Stomach (tissue), 9 donors: Measurements from ENCODE around the gene CSF1. TPM values are rescaled to one million over a fixed set of nuclear protein-coding genes. Genes with fewer than 3 reads are reported as not detected.

Source experiments
- DNase-seq, 2 donors: peaks; one replicate each; pipeline versions ENCODE4 v3.0.0 to v3.0.0-alpha.2; 2013 to 2019
- H3K27ac ChIP-seq, 5 donors: fragments of 200-600 bp in 4 of 5; sonication (generic) in 4 of 5; one replicate each; pipeline ENCODE4 v1.5.1; 2013 to 2019; ENCODE audit warnings: mild to moderate bottlenecking in 1 of 5, moderate library complexity in 1 of 5
- H3K27me3 ChIP-seq, 3 donors: fragments of 200-600 bp; sonication (generic); one replicate each; pipeline ENCODE4 v1.5.1; 2017 to 2019; ENCODE audit warnings: mixed run types in 1 of 3
- H3K36me3 ChIP-seq, 4 donors: fragments of 200-600 bp; sonication (generic); 1 replicate in 3 of 4; 2 replicates in 1 of 4; pipeline ENCODE4 v1.5.1; 2016 to 2019
- H3K4me1 ChIP-seq, 4 donors: fragments of 200-600 bp; sonication (generic); one replicate each; pipeline ENCODE4 v1.5.1; 2016 to 2019
- H3K4me3 ChIP-seq, 4 donors: fragments of 200-600 bp; sonication (generic) in 3 of 4; one replicate each; pipeline ENCODE4 v1.5.1; 2016 to 2019; ENCODE audit warnings: mild to moderate bottlenecking in 1 of 4
- H3K9me3 ChIP-seq, 4 donors: fragments of 200-600 bp; sonication (generic); one replicate each; pipeline ENCODE4 v1.5.1; 2016 to 2019
- CTCF ChIP-seq, 7 experiments: fragments of 450-650 bp in 4 of 7; fragments of 200-600 bp in 3 of 7; sonication (generic) in 3 of 7; IDR thresholded peaks; one replicate each; pipeline ENCODE4 v1.5.1; 2016 to 2019; ENCODE audit warnings: antibody characterized with exemption in 7 of 7, control low read depth in 2 of 7, mild to moderate bottlenecking in 1 of 7
- EP300 ChIP-seq: sonication (generic); formaldehyde crosslinking; IDR thresholded peaks from one replicate; pipeline ENCODE4 v1.6.1; 2017; ENCODE audit warnings: antibody characterized with exemption
- POLR2A ChIP-seq, 4 donors: fragments of 450-650 bp; IDR thresholded peaks; one replicate each; pipeline ENCODE4 v1.6.1; 2016; ENCODE audit warnings: antibody characterized with exemption in 4 of 4, control low read depth in 2 of 4, mild to moderate bottlenecking in 1 of 4, moderate library complexity in 1 of 4
- POLR2AphosphoS5 ChIP-seq, 3 donors: sonication (generic); formaldehyde crosslinking; IDR thresholded peaks; one replicate each; pipeline ENCODE4 v1.6.1; 2016; ENCODE audit warnings: antibody characterized with exemption in 3 of 3
- WGBS, 5 donors: extraction: QIAGEN DNeasy Blood & Tissue Kit in 3 of 5; methylation state at CpG; one replicate each; pipeline versions ENCODE4 v1.1.5 to v1.1.7; 2013 to 2018; 5-methylcytosine and 5-hydroxymethylcytosine counted together
- intact Hi-C: fragments of 100-400 bp; cut with DNase I; formaldehyde crosslinking; loops from one replicate; pipeline ENCODE4 v1.15.1; 2023; ENCODE audit warnings: low total_unique reads
- polyA plus RNA-seq, 3 donors: library from polyadenylated mRNA; stranded (reverse); fragments of 200-250 nt; gene quantifications; one replicate each; pipeline ENCODE4 v1.2.3, GENCODE V29; 2013
- total RNA-seq, 5 donors: library from RNA; depleted of rRNA; stranded (reverse); fragments of >200 nt; gene quantifications; one replicate each; pipeline versions ENCODE4 v1.1.0 to v1.2.3, GENCODE V29; 2014 to 2016
- donor health status: healthy with polysubstance abuse.
- donor health status: Bipolar disorder and iron deficiency.
- donor health status: healthy.

The CSF1 gene
- total and polyA plus RNA-seq, 8 donors, result 6.6 to 82.3 (median 11.9) TPM

GRCh38 chr1:109927911-109928321 lies 17.3 kb downstream of the CSF1 start:
- intact Hi-C loops, result loop anchor here (5.0 kb wide), 1 partner anchor 54 kb away; the partner anchor contains the start of gene AHCYL1

GRCh38 chr1:109928591-109929111 lies 18.0 kb downstream of the CSF1 start:
- no peaks in the 10 kb centered on the region for H3K9me3 ChIP-seq
- peak overlapping the region; percentile 10 to 87 (median 81) for H3K27ac ChIP-seq
- peak overlapping the region in 1 of 4 donors; percentile 10 for H3K4me3 ChIP-seq
- intact Hi-C loops, result loop anchor here (5.0 kb wide), 1 partner anchor 54 kb away; the partner anchor contains the start of gene AHCYL1
- peaks cover 47 to 67% (median 58%) of the 10 kb centered on the region in 4 donors for H3K36me3 ChIP-seq
- DNase-seq, result peak; percentile 49 to 58
- H3K4me1 ChIP-seq, result peaks cover 51 to 86% (median 63%) of the 10 kb centered on the region in 4 donors
- H3K27me3 ChIP-seq, result no peaks in the 10 kb centered on the region
- WGBS, 5 donors, result 41 to 65% (median 57%) methylated on average over 6 to 8 of the region's 8 CpGs
- no peak for TF ChIP-seq POLR2AphosphoS5 (IDR thresholded peaks at IDR 0.05)
- no peak for TF ChIP-seq CTCF (IDR thresholded peaks at IDR 0.05)
- TF ChIP-seq POLR2A (IDR thresholded peaks at IDR 0.05), result no peak
- no peak for TF ChIP-seq EP300

More at GRCh38 chr1:109927911-109928321, 17.3 kb downstream of the CSF1 start:
- DNase-seq, result peak; percentile 70 to 82
- H3K4me3 ChIP-seq, result no peak overlapping the region
- H3K36me3 ChIP-seq, result peaks cover 53 to 74% (median 66%) of the 10 kb centered on the region in 4 donors
- 44 to 81% (median 61%) methylated on average over 6 of the region's 6 CpGs for WGBS, 5 donors
- no peak for TF ChIP-seq POLR2A (IDR thresholded peaks at IDR 0.05)
- TF ChIP-seq POLR2AphosphoS5 (IDR thresholded peaks at IDR 0.05), result peak; percentile 31 to 77 (median 77)
- no peak for TF ChIP-seq EP300
- no peak for TF ChIP-seq CTCF (IDR thresholded peaks at IDR 0.05)
- H3K27ac ChIP-seq, result peak overlapping the region; percentile 47 to 87 (median 81)
- no peaks in the 10 kb centered on the region for H3K9me3 ChIP-seq
- H3K27me3 ChIP-seq, result no peaks in the 10 kb centered on the region
- H3K4me1 ChIP-seq, result peaks cover 48 to 86% (median 58%) of the 10 kb centered on the region in 4 donors

DNA sequence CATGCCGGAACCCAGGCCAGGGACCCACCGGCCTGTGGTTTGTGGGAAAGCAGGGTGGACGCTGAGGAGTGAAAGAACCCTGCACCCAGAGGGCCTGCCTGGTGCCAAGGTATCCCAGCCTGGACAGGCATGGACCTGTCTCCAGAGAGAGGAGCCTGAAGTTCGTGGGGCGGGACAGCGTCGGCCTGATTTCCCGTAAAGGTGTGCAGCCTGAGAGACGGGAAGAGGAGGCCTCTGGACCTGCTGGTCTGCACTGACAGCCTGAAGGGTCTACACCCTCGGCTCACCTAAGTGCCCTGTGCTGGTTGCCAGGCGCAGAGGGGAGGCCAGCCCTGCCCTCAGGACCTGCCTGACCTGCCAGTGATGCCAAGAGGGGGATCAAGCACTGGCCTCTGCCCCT lies 18.5 kb downstream of the CSF1 start:
- 84 to 94% (median 90%) methylated on average over 10 to 11 of the region's 11 CpGs for WGBS, 5 donors
- no peak for TF ChIP-seq CTCF (IDR thresholded peaks at IDR 0.05)
- H3K9me3 ChIP-seq, result no peaks in the 10 kb centered on the region
- no peaks in the 10 kb centered on the region for H3K27me3 ChIP-seq
- H3K36me3 ChIP-seq, result peaks cover 42 to 62% (median 53%) of the 10 kb centered on the region in 4 donors
- intact Hi-C loops, result loop anchor here (5.0 kb wide), 1 partner anchor 53 kb away; the partner anchor contains the start of gene AHCYL1
- no peak for DNase-seq
- H3K4me1 ChIP-seq, result peaks cover 56 to 86% (median 64%) of the 10 kb centered on the region in 4 donors
- peak overlapping the region in 1 of 4 donors; percentile 10 for H3K4me3 ChIP-seq
- H3K27ac ChIP-seq, result peak overlapping the region; percentile 2 to 87 (median 81)

DNA sequence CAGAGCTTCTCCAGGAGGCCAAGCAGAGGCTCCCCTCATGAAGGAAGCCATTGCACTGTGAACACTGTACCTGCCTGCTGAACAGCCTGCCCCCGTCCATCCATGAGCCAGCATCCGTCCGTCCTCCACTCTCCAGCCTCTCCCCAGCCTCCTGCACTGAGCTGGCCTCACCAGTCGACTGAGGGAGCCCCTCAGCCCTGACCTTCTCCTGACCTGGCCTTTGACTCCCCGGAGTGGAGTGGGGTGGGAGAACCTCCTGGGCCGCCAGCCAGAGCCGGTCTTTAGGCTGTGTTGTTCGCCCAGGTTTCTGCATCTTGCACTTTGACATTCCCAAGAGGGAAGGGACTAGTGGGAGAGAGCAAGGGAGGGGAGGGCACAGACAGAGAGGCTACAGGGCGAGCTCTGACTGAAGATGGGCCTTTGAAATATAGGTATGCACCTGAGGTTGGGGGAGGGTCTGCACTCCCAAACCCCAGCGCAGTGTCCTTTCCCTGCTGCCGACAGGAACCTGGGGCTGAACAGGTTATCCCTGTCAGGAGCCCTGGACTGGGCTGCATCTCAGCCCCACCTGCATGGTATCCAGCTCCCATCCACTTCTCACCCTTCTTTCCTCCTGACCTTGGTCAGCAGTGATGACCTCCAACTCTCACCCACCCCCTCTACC lies 19.1 kb downstream of the CSF1 start:
- H3K36me3 ChIP-seq, result peaks cover 37 to 56% (median 48%) of the 10 kb centered on the region in 4 donors
- 70 to 80% (median 76%) methylated on average over 8 to 11 of the region's 11 CpGs for WGBS, 5 donors
- peaks cover 62 to 86% (median 69%) of the 10 kb centered on the region in 4 donors for H3K4me1 ChIP-seq
- no peaks in the 10 kb centered on the region for H3K27me3 ChIP-seq
- intact Hi-C loops, result loop anchor here (5.0 kb wide), 1 partner anchor 53 kb away; the partner anchor contains the start of gene AHCYL1
- DNase-seq, result peak in 1 of 2 donors; percentile 20
- no peak overlapping the region for H3K4me3 ChIP-seq
- peak overlapping the region; percentile 2 to 87 (median 81) for H3K27ac ChIP-seq
- H3K9me3 ChIP-seq, result no peaks in the 10 kb centered on the region
- no peak for TF ChIP-seq POLR2AphosphoS5 (IDR thresholded peaks at IDR 0.05)
- no peak for TF ChIP-seq EP300
- TF ChIP-seq CTCF (IDR thresholded peaks at IDR 0.05), result no peak
- no peak for TF ChIP-seq POLR2A (IDR thresholded peaks at IDR 0.05)
